ENCODE results near the gene BLOC1S4.
A peak's percentile ranks its signal among the peaks of the same experiment; 100 is the strongest.
"Not testable (repeated sequence)": the region's sequence is repeated elsewhere in the genome, so short reads cannot be mapped to it uniquely, and the experiment has no call there.

BLOC1S4 gene, protein sequence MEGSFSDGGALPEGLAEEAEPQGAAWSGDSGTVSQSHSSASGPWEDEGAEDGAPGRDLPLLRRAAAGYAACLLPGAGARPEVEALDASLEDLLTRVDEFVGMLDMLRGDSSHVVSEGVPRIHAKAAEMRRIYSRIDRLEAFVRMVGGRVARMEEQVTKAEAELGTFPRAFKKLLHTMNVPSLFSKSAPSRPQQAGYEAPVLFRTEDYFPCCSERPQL

DNA sequence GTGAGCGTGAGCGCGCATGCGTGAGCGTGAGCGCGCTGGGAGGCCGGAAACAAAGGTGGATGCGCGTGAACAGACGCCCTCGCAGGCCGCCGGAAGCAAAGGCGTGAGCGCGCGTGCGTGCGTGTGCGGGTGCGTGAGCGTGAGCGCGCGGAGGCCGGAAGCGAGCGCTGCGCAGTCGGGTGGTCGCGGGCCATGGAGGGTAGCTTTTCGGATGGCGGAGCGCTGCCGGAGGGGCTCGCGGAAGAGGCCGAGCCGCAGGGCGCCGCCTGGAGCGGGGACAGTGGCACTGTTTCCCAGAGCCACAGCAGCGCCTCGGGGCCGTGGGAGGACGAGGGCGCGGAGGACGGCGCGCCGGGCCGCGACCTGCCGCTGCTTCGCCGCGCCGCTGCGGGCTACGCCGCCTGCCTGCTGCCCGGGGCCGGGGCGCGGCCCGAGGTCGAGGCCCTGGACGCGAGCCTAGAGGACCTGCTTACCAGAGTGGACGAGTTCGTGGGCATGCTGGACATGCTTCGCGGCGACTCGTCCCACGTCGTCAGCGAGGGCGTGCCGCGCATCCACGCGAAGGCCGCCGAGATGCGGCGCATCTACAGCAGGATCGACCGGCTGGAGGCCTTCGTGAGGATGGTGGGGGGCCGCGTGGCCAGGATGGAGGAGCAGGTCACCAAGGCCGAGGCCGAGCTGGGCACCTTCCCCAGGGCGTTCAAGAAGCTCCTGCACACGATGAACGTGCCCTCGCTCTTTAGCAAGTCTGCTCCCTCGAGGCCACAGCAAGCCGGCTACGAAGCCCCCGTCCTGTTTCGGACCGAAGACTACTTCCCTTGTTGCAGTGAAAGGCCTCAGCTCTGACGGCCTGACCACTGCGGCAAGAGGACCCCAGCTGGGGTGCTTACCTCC, at the start of gene BLOC1S4:
TSS of gene BLOC1S4 (plus strand) at position 157 of the 894 bp plus-strand sequence. CDS start at position 193, 36 bp downstream.
- DNase-seq: peak; percentile 85

DNA sequence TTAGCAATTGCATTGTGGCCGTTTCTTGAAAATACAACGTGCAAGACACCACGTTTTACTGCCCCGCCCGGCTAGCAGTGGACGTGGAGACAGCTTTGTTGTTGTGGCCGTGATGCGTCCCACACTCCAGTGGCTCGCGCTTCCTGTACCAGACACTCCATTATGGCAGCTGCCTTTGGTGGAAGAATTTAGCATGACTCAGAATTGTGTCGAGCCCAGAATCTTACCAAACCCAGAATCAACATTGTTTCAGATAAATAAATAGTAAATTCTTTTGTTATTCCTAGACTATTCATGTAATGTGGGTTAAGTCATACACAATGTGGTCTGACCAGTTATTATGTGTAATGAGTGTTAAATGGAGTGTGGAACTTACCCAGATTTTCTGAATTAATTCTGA, 47.6 kb upstream of the BLOC1S4 start:
- no peak for DNase-seq

DNA sequence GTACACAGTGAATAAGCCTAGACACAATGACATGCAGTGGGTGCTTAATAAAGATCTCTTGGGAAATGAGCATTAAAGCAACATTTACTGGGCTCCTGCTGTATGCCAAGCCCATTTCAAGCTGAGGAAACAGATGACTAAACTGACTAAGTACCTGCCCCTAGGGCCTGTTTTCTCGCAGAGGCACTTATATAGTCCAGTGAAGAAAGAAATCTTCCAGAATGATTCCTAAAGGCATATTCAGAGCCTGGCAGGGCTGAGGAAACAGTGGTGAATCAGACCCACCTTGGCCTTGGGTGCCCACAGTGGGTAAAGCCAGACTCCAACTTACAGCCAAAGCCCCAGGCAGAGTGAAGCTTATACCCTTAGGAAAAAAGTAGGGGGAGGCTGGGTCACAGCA, 44.3 kb upstream of the BLOC1S4 start:
- DNase-seq: no peak

DNA sequence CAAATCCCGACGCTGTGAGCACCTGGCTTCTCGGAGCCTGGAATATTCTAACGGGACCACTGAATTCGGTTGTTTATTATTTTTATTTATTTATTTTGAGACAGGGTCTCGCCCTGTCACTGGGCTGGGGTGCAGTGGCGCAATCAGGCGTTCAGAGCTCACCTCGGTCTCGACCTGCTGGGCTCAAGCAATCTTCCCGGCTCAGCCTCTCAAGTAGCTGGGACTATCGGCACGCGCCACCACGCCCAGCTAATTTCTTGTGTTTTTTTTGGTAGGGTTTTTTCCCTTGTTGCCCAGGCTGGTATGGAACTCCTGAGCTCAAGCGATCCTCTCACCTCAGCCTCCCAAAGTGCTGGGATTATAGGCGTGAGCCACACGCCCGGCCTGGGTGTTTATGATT, 43.8 kb upstream of the BLOC1S4 start:
- no peak for DNase-seq

DNA sequence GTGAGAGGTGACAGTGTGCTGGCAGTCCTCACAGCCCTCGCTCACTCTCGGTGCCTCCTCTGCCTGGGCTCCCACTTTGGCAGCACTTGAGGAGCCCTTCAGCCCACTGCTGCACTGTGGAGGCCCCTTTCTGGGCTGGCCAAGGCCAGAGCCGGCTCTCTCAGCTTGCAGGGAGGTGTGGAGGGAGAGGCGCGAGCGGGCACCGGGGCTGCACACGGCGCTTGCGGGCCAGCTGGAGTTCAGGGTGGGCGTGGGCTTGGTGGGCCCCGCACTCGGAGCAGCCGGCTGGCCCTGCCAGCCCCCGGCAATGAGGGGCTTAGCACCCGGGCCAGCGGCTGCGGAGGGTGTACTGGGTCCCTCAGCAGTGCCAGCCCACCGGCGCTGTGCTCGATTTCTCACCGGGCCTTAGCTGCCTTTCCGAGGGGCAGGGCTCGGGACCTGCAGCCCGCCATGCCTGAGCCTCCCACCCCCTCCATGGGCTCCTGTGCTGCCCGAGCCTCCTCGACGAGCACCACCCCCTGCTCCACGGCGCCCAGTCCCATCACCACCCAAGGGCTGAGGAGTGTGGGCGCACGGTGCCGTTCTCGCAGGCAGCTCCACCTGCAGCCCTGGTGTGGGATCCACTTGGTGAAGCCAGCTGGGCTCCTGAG, 43.3 kb upstream of the BLOC1S4 start:
- not testable (repeated sequence) for DNase-seq

DNA sequence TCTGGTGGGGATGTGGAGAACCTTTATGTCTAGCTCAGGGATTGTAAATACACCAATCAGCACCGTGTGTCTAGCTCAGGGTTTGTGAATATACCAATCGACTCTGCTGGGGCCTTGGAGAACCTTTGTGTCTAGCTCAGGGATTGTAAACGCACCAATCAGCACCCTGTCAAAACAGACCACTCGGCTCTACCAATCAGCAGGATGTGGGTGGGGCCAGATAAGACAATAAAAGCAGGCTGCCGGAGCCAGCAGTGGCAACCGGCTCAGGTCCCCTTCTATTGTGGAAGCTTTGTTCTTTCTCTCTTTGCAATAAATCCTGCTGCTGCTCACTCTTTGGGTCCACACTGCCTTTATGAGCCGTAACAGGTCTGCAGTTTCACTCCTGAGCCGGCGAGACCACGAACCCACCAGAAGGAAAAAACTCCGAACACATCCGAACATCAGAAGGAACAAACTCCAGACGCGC, 42.7 kb upstream of the BLOC1S4 start:
- not testable (repeated sequence) for DNase-seq

DNA sequence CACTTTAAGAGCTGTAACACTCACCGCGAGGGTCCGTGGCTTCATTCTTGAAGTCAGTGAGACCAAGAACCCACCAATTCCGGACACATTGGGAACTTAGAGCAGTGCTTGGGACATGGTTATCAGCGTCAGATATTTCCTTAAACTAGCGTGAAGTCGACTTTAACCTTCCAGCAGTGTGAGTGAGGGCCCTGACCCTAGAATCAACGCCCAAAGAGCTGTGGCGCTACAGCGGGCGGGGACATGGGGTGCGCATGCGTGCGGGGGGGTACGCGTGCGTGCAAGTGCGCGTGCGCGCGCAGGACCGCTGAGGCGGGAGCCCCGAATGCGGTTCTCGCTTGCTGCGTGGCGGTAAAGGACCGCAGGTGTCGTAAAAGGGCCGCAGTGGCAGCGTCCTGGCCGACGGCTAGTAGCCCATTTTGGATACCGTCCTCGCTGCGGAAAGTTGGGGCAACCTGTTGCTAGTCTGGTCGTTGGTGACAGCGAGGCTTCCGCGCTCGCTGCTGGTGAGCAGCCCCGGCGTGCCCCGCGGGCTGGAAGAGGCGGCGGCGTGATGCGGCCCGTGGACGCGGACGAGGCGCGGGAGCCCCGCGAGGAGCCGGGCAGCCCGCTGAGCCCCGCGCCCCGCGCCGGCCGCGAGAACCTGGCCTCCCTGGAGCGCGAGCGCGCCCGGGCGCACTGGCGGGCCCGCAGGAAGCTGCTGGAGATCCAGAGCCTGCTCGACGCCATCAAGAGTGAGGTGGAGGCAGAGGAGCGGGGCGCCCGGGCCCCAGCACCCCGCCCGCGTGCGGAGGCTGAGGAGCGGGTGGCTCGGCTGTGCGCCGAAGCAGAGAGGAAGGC, 42.1 kb upstream of the BLOC1S4 start:
- peak; percentile 82 for DNase-seq

DNA sequence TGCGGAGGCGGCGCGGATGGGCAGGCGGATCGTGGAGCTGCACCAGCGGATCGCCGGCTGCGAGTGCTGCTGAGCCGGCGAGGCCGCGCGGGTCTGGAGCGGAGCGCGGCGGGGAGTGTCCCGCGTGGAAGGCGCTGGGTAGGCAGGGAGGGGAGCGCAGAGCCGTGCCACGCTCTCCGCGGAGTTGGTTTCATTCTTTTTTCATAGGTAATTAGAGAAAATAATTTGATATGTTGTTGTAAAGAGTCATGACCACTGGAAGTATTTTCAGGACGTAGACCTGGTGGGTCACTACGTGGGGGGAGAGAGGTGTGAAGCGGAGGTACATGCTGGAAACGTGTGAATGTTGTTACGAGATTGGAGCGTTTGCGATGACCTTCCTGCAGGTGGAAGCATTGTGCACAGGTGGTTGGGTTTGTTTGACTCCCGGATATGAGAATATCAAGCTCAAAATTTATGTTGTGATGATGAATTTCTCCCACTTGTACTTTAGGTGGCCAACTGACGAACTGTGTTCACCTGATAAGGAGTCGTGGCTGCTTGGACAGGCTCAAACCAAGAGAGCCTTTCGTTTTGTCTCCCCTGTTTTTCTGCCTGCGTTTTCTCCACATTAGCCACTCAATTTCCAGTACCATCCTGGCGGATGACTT, 41.3 kb upstream of the BLOC1S4 start:
- peak; percentile 12 for DNase-seq

DNA sequence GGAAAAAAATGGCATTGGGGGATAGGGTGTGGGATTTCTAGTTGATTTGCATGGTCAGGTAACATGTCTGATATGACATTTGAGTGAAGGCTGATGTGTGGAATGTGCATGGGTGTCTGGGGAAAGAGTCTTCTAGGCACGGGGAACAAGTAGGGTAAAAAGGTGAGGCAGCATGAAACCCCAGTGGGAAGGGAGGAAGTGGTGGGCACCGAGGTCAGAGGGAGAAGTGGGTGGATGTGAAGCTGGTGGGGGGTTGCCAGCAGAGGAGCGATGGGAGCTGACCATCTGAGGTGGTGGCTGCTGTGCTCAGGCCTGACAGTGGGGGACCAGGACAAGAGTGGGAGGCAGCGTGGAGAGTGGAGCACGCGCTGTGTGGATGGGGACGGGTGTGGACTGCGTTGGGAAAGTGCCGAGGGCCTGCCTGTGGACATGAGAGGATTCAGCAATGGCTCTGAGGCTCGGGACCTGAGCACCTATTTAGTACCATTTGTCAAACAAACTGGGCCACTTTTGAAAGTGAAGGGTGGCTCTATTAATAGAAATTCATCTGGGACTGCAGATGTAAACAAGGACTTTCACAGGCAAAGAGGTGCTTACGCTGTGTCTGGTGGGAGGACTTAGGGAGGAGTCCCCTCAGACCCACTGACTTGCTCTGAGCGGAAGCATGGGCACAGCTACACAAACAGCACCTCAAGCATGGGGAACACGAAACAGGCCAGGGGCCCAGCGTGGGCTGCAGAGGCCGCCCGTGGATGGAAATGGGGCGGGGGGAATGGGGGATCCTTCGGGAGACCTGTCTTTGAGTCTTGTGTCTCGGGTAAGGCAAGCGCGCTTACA, 39.0 kb upstream of the BLOC1S4 start:
- no peak for DNase-seq

DNA sequence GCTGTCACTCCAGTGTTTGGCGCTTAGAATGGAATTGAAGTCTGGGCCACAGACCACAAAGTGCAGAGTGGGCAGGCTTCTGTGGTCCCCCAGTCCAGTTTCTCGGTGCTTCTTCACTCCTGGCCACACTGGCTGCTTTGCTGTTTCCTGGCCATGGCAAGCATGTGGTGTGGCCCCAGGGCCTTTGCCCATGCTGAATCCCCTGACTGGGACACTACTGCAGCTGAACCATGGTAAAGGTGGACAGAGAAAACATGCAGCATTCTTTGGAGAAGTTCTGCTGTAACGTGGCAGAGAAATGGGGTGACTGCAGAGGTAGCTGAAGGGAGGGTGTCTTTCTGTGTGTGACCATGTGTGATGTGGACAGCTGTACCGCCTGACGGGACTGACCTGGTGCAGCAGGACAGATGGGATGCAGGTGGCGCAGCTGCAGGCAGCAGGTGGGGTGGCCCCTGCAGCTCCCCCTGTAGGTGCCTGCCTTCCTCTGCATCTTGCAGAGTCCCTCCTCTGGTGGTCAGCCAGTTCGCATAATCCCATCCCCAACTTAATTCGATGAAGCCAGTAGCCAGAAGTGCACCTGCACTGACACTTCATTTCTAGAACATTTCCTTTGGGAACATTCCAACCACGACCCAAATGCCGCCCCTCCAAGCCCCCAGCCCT, 35.5 kb upstream of the BLOC1S4 start:
- no peak for DNase-seq

DNA sequence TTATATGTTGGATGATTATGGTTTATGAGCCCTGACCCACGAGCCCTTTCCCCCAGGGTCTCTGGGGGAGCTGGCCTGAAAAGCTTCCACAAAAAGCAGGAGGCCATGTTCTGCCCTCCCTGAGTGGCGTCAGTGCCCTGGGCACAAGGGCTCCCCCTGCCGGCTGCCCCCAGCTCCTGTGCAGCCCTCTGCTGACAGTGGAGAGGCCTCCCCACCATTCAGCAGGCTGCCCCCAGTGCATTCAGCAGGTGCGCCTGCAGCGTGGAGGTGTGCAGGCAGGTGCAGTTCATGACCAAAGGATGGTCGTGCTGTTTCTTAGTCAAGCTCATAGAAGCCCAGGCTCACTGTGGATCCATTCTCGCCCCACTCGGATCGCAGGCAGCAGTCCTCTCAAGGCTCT, 34.8 kb upstream of the BLOC1S4 start:
- no peak for DNase-seq

DNA sequence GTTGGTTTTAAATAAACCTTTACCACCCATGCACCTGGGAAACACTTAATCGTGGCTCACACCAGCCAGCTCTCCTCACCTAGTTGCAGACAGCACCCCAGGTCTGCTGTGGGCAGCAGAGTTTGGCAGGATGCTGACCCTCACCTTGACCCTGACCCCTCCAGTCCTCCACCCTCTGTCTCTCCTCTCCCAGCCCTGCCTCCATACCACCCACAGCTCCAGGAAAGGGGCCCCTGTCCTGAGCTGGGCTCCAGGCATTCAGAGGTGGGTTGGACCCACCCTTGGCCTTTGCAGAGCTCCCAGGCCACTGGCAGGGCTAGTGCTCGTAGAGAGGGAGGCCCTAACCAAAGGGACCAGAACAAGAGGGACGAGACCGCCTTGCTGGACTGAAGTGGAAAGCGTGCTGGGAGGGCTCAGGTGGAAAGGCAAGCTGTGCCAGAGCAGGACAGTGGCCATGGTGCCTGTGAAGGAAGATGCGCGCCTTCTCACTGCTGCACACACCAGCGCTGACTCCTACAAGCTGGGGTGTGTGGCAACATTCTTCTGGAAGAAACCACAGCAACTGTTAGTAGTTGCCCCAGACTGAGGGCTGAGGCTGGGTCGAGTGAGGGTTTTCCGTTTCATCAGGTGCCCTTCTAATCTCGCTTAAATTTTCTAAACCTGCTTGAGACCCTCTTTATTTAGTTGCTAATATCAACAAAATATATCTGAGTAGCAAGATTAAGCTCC, 32.9 kb upstream of the BLOC1S4 start:
- DNase-seq: no peak

DNA sequence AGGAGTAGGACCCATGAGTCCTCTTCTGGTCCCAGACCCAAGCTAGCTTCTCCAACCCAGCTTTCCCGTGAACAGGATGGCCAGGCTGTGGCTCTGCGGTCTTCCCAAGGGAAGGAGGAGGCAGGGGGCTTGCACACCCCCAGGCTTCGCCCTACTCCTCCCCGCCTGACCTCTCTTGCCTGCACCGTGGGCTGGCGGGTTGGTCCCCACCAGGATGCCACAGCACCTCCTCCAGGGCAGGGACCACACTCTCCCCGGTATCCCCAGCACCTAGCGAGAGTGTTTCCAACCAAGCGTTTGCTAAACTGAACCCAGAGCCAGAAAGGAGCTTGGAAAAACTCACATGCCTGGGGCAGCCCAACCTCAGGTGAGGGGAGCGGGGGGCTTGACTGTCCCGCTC, 31.3 kb upstream of the BLOC1S4 start:
- DNase-seq: no peak

DNA sequence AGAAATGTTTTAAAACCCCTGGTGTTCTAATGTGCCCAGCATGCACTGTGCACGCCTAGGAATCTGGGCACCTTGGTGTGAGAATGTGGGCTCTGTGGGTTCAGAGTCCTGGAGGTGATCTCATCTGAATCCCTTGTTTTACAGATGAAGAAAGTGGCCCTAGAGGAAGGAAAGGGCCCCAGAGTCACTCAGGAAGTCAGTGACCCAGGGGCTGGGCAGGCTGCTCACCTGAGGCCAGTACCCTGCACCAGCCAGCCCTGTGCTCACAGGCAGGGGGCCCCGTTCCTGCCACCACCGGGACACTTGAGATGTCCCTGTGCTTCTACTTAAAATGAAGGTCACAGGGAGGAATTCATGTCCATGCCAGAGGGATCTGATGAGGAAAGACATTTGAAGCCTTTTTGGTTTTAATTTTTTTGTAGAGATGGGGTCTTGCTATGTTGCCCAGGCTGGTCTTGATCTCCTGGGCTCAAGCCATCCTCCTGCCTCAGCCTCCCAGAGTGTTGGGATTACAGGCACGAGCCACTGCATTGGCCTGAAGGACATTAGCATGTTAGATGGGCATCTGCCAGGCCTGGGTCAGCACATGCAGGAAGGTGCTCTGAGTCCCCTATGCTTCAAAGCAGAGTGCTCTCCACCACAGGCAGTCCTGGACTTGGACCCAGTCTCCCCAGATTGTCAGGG, 29.7 kb upstream of the BLOC1S4 start:
- no peak for DNase-seq

DNA sequence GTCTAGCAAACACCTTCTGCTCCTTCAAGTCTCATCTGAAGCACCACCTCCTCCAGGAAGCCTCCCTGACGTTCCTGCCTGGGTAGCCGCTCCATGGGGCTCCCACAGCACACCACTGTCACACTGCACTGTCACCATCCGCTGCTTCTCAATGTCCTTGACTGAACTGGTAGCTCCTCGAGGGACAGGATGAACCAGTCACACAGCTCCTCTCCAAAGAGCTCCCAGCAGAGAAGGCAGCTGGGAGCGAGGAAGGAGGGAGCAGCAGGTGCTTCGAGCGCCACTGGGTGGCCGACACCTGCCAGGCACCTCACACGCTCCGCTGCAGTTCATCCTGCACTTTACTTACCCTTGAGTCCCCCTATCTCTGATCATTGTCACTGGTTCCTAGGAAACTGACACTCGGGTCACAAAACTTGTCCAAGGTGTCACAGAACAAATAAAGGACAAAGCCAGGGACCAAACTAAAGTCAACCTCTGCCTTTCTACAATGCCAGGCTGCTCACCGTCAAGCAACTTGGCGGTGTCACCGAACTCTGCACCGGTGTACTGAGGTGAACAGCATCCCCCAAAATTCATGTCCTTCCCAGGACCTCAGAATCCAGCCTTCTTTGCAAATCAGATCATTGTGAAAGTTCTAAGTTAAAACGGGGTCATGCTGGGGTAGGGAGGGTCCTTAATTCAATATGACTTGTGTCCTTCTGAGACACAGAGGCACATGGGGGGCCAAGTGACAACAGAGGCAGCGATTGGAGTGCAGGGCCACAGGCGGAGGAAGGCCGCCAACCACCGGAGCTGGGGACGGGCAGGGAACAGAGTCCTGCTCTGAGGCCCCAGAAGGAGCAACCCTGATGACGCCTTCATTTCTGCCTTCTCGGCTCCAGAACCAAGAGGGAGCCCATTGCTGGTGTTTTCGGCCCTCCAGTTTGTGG, 27.8 kb upstream of the BLOC1S4 start:
- DNase-seq: no peak

DNA sequence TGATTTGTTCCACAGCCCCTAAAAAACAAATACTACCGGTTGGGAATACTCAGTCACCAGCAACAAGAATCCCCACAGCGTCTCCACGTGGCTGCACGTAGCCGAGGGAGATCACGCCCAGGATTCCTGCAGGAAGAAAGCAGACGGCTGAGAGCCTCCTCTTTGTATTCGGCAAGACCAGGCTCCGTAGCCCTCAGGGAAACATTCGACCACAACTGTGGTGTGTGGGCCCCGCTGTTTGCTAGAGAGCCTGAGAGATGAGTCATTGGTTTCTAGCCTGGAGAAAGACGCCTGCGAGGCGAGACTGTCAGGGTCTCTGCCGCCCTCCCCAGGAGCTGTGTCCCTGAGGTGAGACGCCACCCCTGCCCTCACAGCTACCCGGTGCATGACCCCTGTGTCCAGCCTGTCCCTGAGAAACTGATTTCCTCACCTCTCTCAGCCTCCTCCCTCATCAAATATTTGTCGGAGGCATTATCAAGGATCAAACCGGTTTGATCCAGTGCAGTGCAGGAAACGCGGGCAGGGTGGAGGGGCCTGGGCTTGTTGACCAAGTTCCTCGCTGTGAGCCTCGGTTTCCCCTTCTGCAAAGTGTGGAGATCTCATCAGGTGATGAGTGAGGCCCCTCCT, 27.0 kb upstream of the BLOC1S4 start:
- DNase-seq: no peak

DNA sequence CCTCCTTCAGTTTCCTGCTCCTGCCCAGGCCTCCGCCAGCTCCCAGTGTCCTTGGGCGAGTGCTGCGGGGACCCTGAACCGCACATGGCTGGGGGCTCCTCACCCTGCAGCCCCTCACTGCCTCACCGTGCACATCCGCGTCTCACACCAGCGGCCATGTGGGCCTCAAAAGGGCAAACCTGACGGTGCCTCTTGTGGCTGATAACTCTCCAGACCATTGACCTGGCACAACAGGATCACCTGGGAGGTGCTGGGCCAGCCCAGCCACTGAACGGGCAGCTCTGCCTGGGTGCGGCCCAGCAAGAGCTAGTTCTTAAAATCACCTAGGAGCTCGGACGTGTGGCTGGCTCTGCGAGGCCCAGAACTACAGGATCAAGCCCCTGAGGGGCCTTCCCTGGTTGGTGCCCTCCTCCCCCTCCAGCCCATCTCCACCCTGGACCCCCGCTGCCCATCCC, 26.4 kb upstream of the BLOC1S4 start:
- DNase-seq: no peak

DNA sequence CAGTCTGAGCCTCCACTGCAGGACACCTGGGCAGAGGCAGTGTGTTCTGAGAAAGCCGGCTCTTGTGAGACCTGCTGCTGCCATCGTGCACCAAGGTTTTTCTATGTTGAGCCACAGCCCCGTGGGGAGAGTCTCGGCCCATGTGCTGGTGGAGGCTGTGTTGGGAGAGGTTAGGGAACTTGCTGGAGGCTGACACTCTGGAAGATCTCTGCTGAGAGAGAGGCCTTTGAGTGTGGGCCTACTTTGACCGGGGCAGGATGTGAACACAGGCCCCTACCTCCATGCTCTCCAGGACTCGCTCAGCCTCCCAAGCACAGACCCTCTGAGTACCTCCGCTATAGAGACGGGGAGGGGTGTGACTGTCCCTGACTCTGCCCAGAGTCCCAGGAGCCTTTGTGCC, 23.6 kb upstream of the BLOC1S4 start:
- no peak for DNase-seq
